Vagina (tissue), 2 donors: ENCODE measurements around the gene TP53I3.
"Not testable (repeated sequence)": the region's sequence is repeated elsewhere in the genome, so short reads cannot be mapped to it uniquely, and the experiment has no call there.

Experiments used
- POLR2A ChIP-seq, 2 donors: fragments of 450-650 bp; IDR thresholded peaks; one replicate each; pipeline ENCODE4 v1.6.1; 2017; ENCODE audit warnings: antibody characterized with exemption in 2 of 2, mild to moderate bottlenecking in 2 of 2, moderate library complexity in 2 of 2
- POLR2AphosphoS5 ChIP-seq, 2 donors: sonication (generic); formaldehyde crosslinking; IDR thresholded peaks; one replicate each; pipeline ENCODE4 v1.9.0; 2017; ENCODE audit warnings: antibody characterized with exemption in 2 of 2, mild to moderate bottlenecking in 2 of 2, low read depth in 1 of 2; ENCODE audit not compliant: insufficient read depth in 1 of 2
- TF ChIP-seq, protein P1 (sequence below), 3 experiments: fragments of 450-650 bp in 2 of 3; fragments of 200-600 bp in 1 of 3; sonication (generic) in 1 of 3; IDR thresholded peaks; one replicate each; pipeline ENCODE4 v1.5.1; 2017 to 2019; ENCODE audit warnings: antibody characterized with exemption in 3 of 3, mild to moderate bottlenecking in 2 of 3, moderate library complexity in 2 of 3

DNA sequence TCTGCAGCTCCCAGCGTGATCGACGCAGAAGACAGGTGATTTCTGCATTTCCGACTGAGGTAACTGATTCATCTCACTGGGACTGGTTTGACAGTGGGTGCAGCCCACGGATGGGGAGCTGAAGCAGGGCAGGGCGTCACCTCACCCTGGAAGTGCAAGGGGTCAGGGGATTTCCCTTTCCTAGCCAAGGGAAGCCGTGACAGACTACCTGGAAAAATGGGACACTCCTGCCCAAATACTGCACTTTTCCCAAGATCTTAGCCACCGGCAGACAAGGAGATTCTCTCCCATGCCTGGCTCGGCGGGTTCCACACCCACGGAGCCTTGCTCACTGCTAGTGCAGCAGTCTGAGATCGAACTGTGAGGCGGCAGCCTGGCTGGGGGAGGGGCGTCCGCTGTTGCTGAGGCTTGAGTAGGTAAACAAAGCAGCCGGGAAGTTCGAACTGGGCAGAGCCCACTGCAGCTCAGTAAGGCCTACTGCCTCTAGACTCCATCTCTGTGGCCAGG lies 10.6 kb upstream of the TP53I3 start:
- TF ChIP-seq, protein P1, sequence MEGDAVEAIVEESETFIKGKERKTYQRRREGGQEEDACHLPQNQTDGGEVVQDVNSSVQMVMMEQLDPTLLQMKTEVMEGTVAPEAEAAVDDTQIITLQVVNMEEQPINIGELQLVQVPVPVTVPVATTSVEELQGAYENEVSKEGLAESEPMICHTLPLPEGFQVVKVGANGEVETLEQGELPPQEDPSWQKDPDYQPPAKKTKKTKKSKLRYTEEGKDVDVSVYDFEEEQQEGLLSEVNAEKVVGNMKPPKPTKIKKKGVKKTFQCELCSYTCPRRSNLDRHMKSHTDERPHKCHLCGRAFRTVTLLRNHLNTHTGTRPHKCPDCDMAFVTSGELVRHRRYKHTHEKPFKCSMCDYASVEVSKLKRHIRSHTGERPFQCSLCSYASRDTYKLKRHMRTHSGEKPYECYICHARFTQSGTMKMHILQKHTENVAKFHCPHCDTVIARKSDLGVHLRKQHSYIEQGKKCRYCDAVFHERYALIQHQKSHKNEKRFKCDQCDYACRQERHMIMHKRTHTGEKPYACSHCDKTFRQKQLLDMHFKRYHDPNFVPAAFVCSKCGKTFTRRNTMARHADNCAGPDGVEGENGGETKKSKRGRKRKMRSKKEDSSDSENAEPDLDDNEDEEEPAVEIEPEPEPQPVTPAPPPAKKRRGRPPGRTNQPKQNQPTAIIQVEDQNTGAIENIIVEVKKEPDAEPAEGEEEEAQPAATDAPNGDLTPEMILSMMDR (IDR thresholded peaks at IDR 0.05): not testable (repeated sequence)
- TF ChIP-seq POLR2A (IDR thresholded peaks at IDR 0.05); POLR2AphosphoS5 (IDR thresholded peaks at IDR 0.05; ENCODE audit: insufficient read depth in 1 of 2, low read depth in 1 of 2): not testable (repeated sequence)
